H1 (cell line): ENCODE measurements around the gene MKLN1.

Source experiments
- CBX8 ChIP-seq: fragments of 300-800, 300-1000 bp; sonication (generic); IDR thresholded peaks from 2 replicates; pipeline ENCODE4 v1.7.1; 2016; ENCODE audit warnings: low read depth, low read length, borderline replicate concordance
- EP300 ChIP-seq, 2 experiments: IDR thresholded peaks; 1 replicate in 1 of 2; 2 replicates in 1 of 2; pipeline ENCODE4 v1.6.1; 2011 to 2012; ENCODE audit warnings: low read depth in 2 of 2, low read length in 2 of 2, mild to moderate bottlenecking in 2 of 2, borderline replicate concordance in 1 of 2, inconsistent platforms in 1 of 2, moderate library complexity in 1 of 2
- EZH2 ChIP-seq: fragments of 200-600 bp; sonication (generic); IDR thresholded peaks from 2 replicates; pipeline ENCODE4 v1.7.1; 2012; ENCODE audit warnings: low read depth, mild to moderate bottlenecking, moderate library complexity, low read length, inconsistent platforms; ENCODE audit not compliant: severe bottlenecking
- SIRT6 ChIP-seq: IDR thresholded peaks from one replicate; pipeline ENCODE4 v1.7.1; 2012; ENCODE audit warnings: low read length, inconsistent platforms
- SP1 ChIP-seq: IDR thresholded peaks from 2 replicates; pipeline ENCODE4 v1.6.1; 2011; ENCODE audit warnings: low read depth, low read length
- SUZ12 ChIP-seq: fragments of 200-600 bp; sonication (generic); IDR thresholded peaks from 2 replicates; pipeline ENCODE4 v1.6.1; 2012; ENCODE audit warnings: mild to moderate bottlenecking, inconsistent platforms, low read length, moderate library complexity, mixed read lengths
- TAF1 ChIP-seq: IDR thresholded peaks from 2 replicates; pipeline ENCODE4 v1.6.1; 2011; ENCODE audit warnings: mild to moderate bottlenecking, low read depth, low read length
- TF ChIP-seq, protein P1 (sequence below), 3 experiments: IDR thresholded peaks; 1 replicate in 2 of 3; 2 replicates in 1 of 3; pipeline versions ENCODE4 v1.5.1 to v1.6.1; 2011; ENCODE audit warnings: low read length in 3 of 3, mild to moderate bottlenecking in 3 of 3, inconsistent platforms in 2 of 3, low read depth in 1 of 3, moderate library complexity in 1 of 3; ENCODE audit not compliant: insufficient read depth in 1 of 3; ENCODE audit errors: control extremely low read depth in 1 of 3

DNA sequence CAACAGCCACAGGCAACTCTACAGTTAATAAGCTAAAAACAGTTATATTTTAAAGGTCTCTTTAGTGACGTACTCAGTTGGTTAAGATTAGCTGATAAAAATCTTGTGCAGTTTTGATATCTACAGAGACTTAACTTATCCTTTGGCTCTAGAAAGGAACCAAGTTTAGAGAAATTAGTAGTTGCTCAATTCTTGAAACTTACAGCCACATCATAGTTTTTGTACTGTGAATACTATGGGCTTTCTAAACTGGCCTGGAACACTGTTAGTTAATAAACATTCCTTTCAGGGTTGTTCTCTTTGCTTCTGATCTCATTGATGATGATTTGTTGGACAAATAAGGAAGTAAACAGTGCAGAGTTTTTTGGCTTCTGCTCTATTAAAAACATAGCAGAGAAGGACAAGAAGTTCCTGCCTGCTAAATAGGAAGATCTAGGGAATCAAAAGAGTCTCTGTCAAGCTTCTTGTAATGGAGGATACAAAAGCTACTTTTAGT is 73.1 kb downstream of the MKLN1 start:
- TF ChIP-seq, protein P1, sequence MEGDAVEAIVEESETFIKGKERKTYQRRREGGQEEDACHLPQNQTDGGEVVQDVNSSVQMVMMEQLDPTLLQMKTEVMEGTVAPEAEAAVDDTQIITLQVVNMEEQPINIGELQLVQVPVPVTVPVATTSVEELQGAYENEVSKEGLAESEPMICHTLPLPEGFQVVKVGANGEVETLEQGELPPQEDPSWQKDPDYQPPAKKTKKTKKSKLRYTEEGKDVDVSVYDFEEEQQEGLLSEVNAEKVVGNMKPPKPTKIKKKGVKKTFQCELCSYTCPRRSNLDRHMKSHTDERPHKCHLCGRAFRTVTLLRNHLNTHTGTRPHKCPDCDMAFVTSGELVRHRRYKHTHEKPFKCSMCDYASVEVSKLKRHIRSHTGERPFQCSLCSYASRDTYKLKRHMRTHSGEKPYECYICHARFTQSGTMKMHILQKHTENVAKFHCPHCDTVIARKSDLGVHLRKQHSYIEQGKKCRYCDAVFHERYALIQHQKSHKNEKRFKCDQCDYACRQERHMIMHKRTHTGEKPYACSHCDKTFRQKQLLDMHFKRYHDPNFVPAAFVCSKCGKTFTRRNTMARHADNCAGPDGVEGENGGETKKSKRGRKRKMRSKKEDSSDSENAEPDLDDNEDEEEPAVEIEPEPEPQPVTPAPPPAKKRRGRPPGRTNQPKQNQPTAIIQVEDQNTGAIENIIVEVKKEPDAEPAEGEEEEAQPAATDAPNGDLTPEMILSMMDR (IDR thresholded peaks at IDR 0.05; ENCODE audit: control extremely low read depth in 1 of 3, insufficient read depth in 1 of 3, low read depth in 1 of 3, low read length in 3 of 3) = no peak
- TF ChIP-seq SIRT6 (no peak), TAF1 (no peak), CBX8 (no peak), EP300 (IDR thresholded peaks at IDR 0.05; ENCODE audit: borderline replicate concordance in 1 of 2, low read depth in 2 of 2, low read length in 2 of 2) (no peak), SP1 (no peak), EZH2 (no peak), SUZ12 (no peak)
